Tibial artery (tissue), 4 donors: ENCODE results near the gene BRSK2.

Source experiments
- DNase-seq, 2 donors: peaks; one replicate each; pipeline ENCODE4 v3.0.0-alpha.2; 2019
- H3K27ac ChIP-seq, 2 donors: fragments of 200-600 bp; sonication (generic) in 1 of 2; 1 replicate in 1 of 2; 2 replicates in 1 of 2; pipeline ENCODE4 v1.5.1; 2018 to 2019; ENCODE audit warnings: mild to moderate bottlenecking in 1 of 2
- H3K27me3 ChIP-seq, 2 donors: fragments of 200-600 bp; sonication (generic) in 1 of 2; one replicate each; pipeline versions ENCODE4 v1.5.1 to v1.6.0; 2016 to 2019
- H3K36me3 ChIP-seq, 3 donors: fragments of 200-600 bp; sonication (generic) in 2 of 3; one replicate each; pipeline ENCODE4 v1.5.1; 2016 to 2019; ENCODE audit warnings: mild to moderate bottlenecking in 2 of 3
- H3K4me1 ChIP-seq, 4 donors: fragments of 200-600 bp; sonication (generic) in 2 of 4; 1 replicate in 3 of 4; 2 replicates in 1 of 4; pipeline ENCODE4 v1.5.1; 2016 to 2019
- H3K4me3 ChIP-seq, 2 donors: fragments of 200-600 bp; sonication (generic) in 1 of 2; 1 replicate in 1 of 2; 2 replicates in 1 of 2; pipeline ENCODE4 v1.5.1; 2018 to 2019; ENCODE audit warnings: mild to moderate bottlenecking in 2 of 2
- H3K9me3 ChIP-seq, 3 donors: fragments of 200-600 bp; sonication (generic) in 1 of 3; one replicate each; pipeline ENCODE4 v1.5.1; 2016 to 2019
- CTCF ChIP-seq, 2 experiments: fragments of 200-600 bp in 1 of 2; fragments of 450-650 bp in 1 of 2; IDR thresholded peaks; one replicate each; pipeline ENCODE4 v1.5.1; 2017 to 2019; ENCODE audit warnings: antibody characterized with exemption in 2 of 2, mild to moderate bottlenecking in 1 of 2, moderate library complexity in 1 of 2
- intact Hi-C: fragments of 100-400 bp; cut with DNase I; formaldehyde crosslinking; loops from one replicate; pipeline ENCODE4 v1.15.0; 2023; ENCODE audit warnings: low total_unique reads

The BRSK2 gene

GRCh38 chr11:1444823-1445422 is 55.2 kb downstream of the BRSK2 start:
- Histone ChIP-seq H3K4me1 (peaks cover 0 to 7% (median 0%) of the 10 kb centered on the region in 4 donors), H3K9me3 (no peaks in the 10 kb centered on the region), H3K36me3 (no peaks in the 10 kb centered on the region), H3K4me3 (no peak overlapping the region), H3K27ac (no peak overlapping the region), H3K27me3 (peaks cover 0 to 69% of the 10 kb centered on the region in 2 donors)
- TF ChIP-seq CTCF (IDR thresholded peaks at IDR 0.05) = no peak
- intact Hi-C loops = no loop called here
- DNase-seq = no peak

- no peak overlapping the region for H3K4me3 ChIP-seq
- no peaks in the 10 kb centered on the region for H3K9me3 ChIP-seq
- DNase-seq = no peak
Measured at GRCh38 chr11:1445741-1446445, 56.2 kb downstream of the BRSK2 start.

GRCh38 chr11:1446623-1447022 is 56.9 kb downstream of the BRSK2 start:
- Histone ChIP-seq H3K36me3 (no peaks in the 10 kb centered on the region), H3K9me3 (no peaks in the 10 kb centered on the region), H3K4me3 (no peak overlapping the region), H3K4me1 (peaks cover 0 to 7% (median 0%) of the 10 kb centered on the region in 4 donors), H3K27ac (no peak overlapping the region), H3K27me3 (peaks cover 0 to 76% of the 10 kb centered on the region in 2 donors)
- DNase-seq = no peak
- TF ChIP-seq CTCF (IDR thresholded peaks at IDR 0.05) = no peak
- intact Hi-C loops = no loop called here

More at GRCh38 chr11:1445741-1446445, 56.2 kb downstream of the BRSK2 start:
- Histone ChIP-seq H3K27me3 (peaks cover 0 to 69% of the 10 kb centered on the region in 2 donors), H3K36me3 (no peaks in the 10 kb centered on the region), H3K4me1 (peaks cover 0 to 7% (median 0%) of the 10 kb centered on the region in 4 donors), H3K27ac (no peak overlapping the region)
- TF ChIP-seq CTCF (IDR thresholded peaks at IDR 0.05) = no peak
- intact Hi-C loops = no loop called here

- peaks cover 0 to 73% of the 10 kb centered on the region in 2 donors for H3K27me3 ChIP-seq
- H3K4me3 ChIP-seq = no peak overlapping the region
- TF ChIP-seq CTCF (IDR thresholded peaks at IDR 0.05) = no peak
- peaks cover 0 to 12% (median 3%) of the 10 kb centered on the region in 4 donors for H3K4me1 ChIP-seq
- intact Hi-C loops = no loop called here
- no peaks in the 10 kb centered on the region for H3K9me3 ChIP-seq
- no peaks in the 10 kb centered on the region for H3K36me3 ChIP-seq
- DNase-seq = no peak
- H3K27ac ChIP-seq = no peak overlapping the region
Measured at GRCh38 chr11:1447845-1448825, 58.4 kb downstream of the BRSK2 start.

- Histone ChIP-seq H3K36me3 (no peaks in the 10 kb centered on the region), H3K9me3 (no peaks in the 10 kb centered on the region), H3K27ac (no peak overlapping the region), H3K4me3 (no peak overlapping the region), H3K27me3 (peaks cover 0 to 66% of the 10 kb centered on the region in 2 donors), H3K4me1 (peaks cover 0 to 19% (median 6%) of the 10 kb centered on the region in 4 donors)
- DNase-seq = no peak
- TF ChIP-seq CTCF (IDR thresholded peaks at IDR 0.05) = no peak
- intact Hi-C loops = no loop called here
Measured at GRCh38 chr11:1448882-1449281, 59.1 kb downstream of the BRSK2 start.
